Tibial nerve (tissue), 4 donors: ENCODE data around the gene IGF1R. TPM values are rescaled to one million over a fixed set of nuclear protein-coding genes. Genes with fewer than 3 reads are reported as not detected.

ENCODE experiments used
- DNase-seq, 2 donors: peaks; one replicate each; pipeline ENCODE4 v3.0.0-alpha.2; 2019; ENCODE audit warnings: low spot score in 2 of 2
- H3K27ac ChIP-seq, 4 donors: fragments of 200-600 bp; sonication (generic) in 3 of 4; one replicate each; pipeline ENCODE4 v1.5.1; 2017 to 2019; ENCODE audit warnings: mild to moderate bottlenecking in 1 of 4
- H3K27me3 ChIP-seq, 2 donors: fragments of 200-600 bp; sonication (generic) in 1 of 2; one replicate each; pipeline versions ENCODE4 v1.5.1 to v1.6.0; 2017 to 2019
- H3K36me3 ChIP-seq, 3 donors: fragments of 200-600 bp; sonication (generic); one replicate each; pipeline ENCODE4 v1.5.1; 2018 to 2019
- H3K4me1 ChIP-seq, 4 donors: fragments of 200-600 bp; sonication (generic) in 3 of 4; one replicate each; pipeline ENCODE4 v1.5.1; 2017 to 2019
- H3K4me3 ChIP-seq, 4 donors: fragments of 200-600 bp; sonication (generic) in 3 of 4; one replicate each; pipeline ENCODE4 v1.5.1; 2017 to 2019; ENCODE audit warnings: mild to moderate bottlenecking in 1 of 4, moderate library complexity in 1 of 4
- H3K9me3 ChIP-seq, 4 donors: fragments of 200-600 bp; sonication (generic) in 3 of 4; one replicate each; pipeline ENCODE4 v1.5.1; 2017 to 2019
- EP300 ChIP-seq, 2 donors: sonication (generic); formaldehyde crosslinking; IDR thresholded peaks; one replicate each; pipeline ENCODE4 v1.6.1; 2017; ENCODE audit warnings: antibody characterized with exemption in 2 of 2, mild to moderate bottlenecking in 1 of 2
- POLR2A ChIP-seq, 2 donors: fragments of 450-650 bp; IDR thresholded peaks; one replicate each; pipeline ENCODE4 v1.6.1; 2017; ENCODE audit warnings: antibody characterized with exemption in 2 of 2, mild to moderate bottlenecking in 2 of 2, moderate library complexity in 2 of 2
- WGBS, 2 donors: methylation state at CpG; one replicate each; pipeline ENCODE4 v1.1.5; 2018; 5-methylcytosine and 5-hydroxymethylcytosine counted together
- total RNA-seq, 4 donors: library from RNA; depleted of rRNA; stranded (reverse); fragments of >200 nt; gene quantifications; one replicate each; pipeline ENCODE4 v1.1.0, GENCODE V29; 2016
- TF ChIP-seq, protein P1 (sequence below), 5 experiments: fragments of 200-600 bp in 3 of 5; fragments of 450-650 bp in 2 of 5; sonication (generic) in 3 of 5; IDR thresholded peaks; one replicate each; pipeline ENCODE4 v1.5.1; 2016 to 2019; ENCODE audit warnings: antibody characterized with exemption in 5 of 5, mild to moderate bottlenecking in 3 of 5, moderate library complexity in 2 of 5

The IGF1R gene
- total RNA-seq, 4 donors from 2014 or later = 82.5 to 164 (median 111) TPM

GRCh38 chr15:98796685-98797357 is 148.5 kb downstream of the IGF1R start:
- 93 to 95% methylated on average over 12 of the region's 12 CpGs for WGBS, 2 donors
- DNase-seq = no peak
- H3K27me3 ChIP-seq = no peaks in the 10 kb centered on the region
- TF ChIP-seq POLR2A (IDR thresholded peaks at IDR 0.05) = no peak
- TF ChIP-seq, protein P1, sequence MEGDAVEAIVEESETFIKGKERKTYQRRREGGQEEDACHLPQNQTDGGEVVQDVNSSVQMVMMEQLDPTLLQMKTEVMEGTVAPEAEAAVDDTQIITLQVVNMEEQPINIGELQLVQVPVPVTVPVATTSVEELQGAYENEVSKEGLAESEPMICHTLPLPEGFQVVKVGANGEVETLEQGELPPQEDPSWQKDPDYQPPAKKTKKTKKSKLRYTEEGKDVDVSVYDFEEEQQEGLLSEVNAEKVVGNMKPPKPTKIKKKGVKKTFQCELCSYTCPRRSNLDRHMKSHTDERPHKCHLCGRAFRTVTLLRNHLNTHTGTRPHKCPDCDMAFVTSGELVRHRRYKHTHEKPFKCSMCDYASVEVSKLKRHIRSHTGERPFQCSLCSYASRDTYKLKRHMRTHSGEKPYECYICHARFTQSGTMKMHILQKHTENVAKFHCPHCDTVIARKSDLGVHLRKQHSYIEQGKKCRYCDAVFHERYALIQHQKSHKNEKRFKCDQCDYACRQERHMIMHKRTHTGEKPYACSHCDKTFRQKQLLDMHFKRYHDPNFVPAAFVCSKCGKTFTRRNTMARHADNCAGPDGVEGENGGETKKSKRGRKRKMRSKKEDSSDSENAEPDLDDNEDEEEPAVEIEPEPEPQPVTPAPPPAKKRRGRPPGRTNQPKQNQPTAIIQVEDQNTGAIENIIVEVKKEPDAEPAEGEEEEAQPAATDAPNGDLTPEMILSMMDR (IDR thresholded peaks at IDR 0.05) = no peak
- TF ChIP-seq EP300 (IDR thresholded peaks at IDR 0.05) = no peak
- no peak overlapping the region for H3K4me3 ChIP-seq
- H3K9me3 ChIP-seq = no peaks in the 10 kb centered on the region
- no peaks in the 10 kb centered on the region for H3K36me3 ChIP-seq
- H3K4me1 ChIP-seq = peaks cover 2 to 85% (median 37%) of the 10 kb centered on the region in 4 donors
- H3K27ac ChIP-seq = no peak overlapping the region

DNA sequence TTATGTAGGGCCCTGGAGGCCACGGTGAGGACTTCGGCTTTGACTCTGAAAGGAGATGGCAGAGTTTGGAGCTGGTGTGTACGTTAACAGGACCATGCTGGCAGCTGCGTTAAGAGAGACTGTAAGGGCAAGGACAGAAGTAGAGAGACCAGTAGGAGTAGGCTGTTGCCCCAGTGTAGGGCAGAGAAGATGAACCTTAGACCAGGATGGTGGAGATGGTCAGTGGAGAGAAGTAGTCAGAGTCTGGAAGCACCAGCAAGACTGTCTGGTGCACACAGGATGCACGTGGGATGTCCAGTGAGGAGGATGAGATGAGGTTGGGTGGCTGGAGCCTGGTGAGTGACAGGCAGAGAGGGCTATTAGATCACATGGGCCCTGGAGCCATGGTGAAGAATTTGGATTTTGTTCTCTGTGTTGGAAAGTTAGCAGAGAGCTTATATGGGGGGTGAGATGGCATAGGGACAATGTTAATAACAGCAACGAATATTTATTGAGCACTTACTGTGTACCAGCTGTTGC is 150.1 kb downstream of the IGF1R start:
- Histone ChIP-seq H3K36me3 (no peaks in the 10 kb centered on the region), H3K4me1 (peaks cover 2 to 75% (median 30%) of the 10 kb centered on the region in 4 donors), H3K9me3 (no peaks in the 10 kb centered on the region), H3K27me3 (no peaks in the 10 kb centered on the region), H3K4me3 (no peak overlapping the region), H3K27ac (no peak overlapping the region)
- no peak for DNase-seq
- no peak for TF ChIP-seq EP300 (IDR thresholded peaks at IDR 0.05)
- TF ChIP-seq, protein P1 (IDR thresholded peaks at IDR 0.05) = no peak
- TF ChIP-seq POLR2A (IDR thresholded peaks at IDR 0.05) = no peak
- WGBS, 2 donors = 94 to 98% methylated on average over 6 of the region's 6 CpGs

DNA sequence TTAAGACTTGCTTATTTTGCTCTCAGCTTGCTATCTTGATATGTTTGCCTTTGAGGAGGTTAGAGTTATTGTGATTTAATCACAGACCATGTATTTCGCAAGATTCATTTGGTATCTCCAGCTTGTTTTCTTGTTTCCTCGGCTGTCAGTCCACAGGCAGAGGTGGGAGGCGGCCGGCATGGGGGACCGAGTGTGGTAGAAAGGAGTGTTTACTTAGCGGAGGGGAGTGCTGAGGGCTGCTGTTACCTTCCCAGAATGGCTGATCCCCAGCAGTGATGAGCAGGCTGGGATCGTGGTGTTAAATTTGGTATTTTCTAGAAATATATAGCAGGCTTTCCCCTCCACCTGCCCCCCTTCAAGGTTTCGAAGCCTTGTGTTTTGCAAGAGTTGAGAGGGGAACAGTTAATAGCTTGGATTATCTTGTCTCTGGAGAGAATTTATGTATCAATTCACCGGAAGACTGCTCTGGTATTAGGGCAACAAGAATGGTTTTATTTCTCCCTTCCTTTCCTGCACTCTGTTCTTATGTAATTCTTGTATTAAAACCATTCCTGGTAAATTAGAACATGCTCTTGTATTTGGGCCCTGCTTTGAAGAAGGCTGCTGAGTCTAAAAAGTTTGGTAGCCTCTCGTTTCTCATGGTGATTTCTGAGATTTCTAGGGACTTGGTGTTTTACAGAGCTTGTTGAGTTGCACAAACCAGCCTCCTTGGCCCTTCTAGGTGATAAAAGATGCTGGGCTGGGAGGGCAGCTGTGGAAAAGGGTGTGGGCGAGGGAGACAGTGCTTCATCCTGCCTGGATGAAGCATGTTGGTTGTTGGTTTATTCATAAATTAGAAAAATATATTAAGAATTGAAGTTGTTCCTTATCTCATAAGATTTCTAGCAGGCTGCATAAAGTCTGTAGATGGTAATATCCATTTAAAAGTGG is 151.4 kb downstream of the IGF1R start:
- Histone ChIP-seq H3K27ac (peak overlapping the region in 3 of 4 donors; percentile 5 to 47 (median 40)), H3K9me3 (no peaks in the 10 kb centered on the region), H3K36me3 (no peaks in the 10 kb centered on the region), H3K4me3 (peak overlapping the region in 1 of 4 donors; percentile 8), H3K27me3 (no peaks in the 10 kb centered on the region), H3K4me1 (peaks cover 2 to 65% (median 30%) of the 10 kb centered on the region in 4 donors)
- WGBS, 2 donors = 43% methylated on average over 11 of the region's 11 CpGs
- DNase-seq = no peak
- no peak for TF ChIP-seq POLR2A (IDR thresholded peaks at IDR 0.05)
- TF ChIP-seq, protein P1 (IDR thresholded peaks at IDR 0.05) = no peak
- TF ChIP-seq EP300 (IDR thresholded peaks at IDR 0.05) = no peak

- DNase-seq = peak in 1 of 2 donors; percentile 42
- Histone ChIP-seq H3K36me3 (no peaks in the 10 kb centered on the region), H3K4me1 (peaks cover 2 to 65% (median 30%) of the 10 kb centered on the region in 4 donors), H3K4me3 (peak overlapping the region in 1 of 4 donors; percentile 20), H3K27me3 (no peaks in the 10 kb centered on the region), H3K9me3 (no peaks in the 10 kb centered on the region), H3K27ac (peak overlapping the region in 3 of 4 donors; percentile 5 to 47 (median 40))
- TF ChIP-seq POLR2A (IDR thresholded peaks at IDR 0.05) = no peak
- peak in 1 of 2 donors; percentile 66 for TF ChIP-seq EP300 (IDR thresholded peaks at IDR 0.05)
- TF ChIP-seq, protein P1 (IDR thresholded peaks at IDR 0.05) = no peak
- WGBS, 2 donors = 6 to 7% methylated on average over 11 of the region's 11 CpGs
These were observed 152.3 kb downstream of the IGF1R start for GRCh38 chr15:98800437-98801233.
